ENCODE measurements around the gene CD247. TPM values are rescaled to one million over a fixed set of nuclear protein-coding genes. Genes with fewer than 3 reads are reported as not detected.

CD247 gene
- total and polyA plus RNA-seq, 9 of the 15 experiments (the other 6 are each of a cell fraction or from before 2014, with no cell fraction given): 0.08 to 0.42 (median 0.28) TPM; not detected in 5

DNA sequence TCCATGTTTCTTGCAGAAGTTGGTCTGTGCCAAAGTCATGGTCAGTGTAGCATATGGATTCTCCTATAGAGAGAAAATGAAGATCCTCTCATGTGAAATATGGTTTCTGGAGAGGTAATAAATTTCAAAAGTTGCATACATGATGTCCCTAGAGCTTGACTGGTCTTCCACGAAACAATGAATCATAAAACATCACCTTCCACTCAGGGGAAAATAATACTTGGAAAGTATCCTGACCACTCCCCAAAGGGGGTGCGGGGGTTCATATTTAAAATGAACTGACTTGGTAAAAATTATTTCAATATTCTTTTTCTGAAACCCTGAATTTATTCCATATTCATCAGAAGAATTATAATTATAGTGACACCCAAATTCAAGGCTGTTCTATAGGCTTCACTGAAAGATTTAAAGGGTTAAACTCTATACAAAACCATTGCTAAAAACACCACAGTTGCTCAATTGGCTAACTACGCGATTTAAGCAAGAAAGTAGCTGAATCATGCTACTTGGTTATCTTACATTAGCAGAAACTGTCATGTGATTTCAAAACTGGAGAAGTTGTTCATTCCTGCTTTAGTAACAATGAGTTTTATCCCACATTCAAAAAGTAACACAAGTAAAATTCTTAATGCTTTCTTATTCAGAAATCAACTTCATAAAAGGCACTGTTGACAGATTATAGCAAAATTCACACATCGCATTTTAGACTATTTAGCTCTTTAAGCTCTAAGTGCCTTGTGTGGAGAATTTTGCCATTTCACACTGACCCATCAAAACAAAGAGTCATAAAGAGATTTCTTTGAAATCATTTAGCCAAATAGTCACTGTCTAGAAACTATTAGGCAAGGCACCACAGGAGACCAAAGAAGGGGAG is 30.0 kb upstream of the CD247 start (continued):
- TF ChIP-seq, protein P1, sequence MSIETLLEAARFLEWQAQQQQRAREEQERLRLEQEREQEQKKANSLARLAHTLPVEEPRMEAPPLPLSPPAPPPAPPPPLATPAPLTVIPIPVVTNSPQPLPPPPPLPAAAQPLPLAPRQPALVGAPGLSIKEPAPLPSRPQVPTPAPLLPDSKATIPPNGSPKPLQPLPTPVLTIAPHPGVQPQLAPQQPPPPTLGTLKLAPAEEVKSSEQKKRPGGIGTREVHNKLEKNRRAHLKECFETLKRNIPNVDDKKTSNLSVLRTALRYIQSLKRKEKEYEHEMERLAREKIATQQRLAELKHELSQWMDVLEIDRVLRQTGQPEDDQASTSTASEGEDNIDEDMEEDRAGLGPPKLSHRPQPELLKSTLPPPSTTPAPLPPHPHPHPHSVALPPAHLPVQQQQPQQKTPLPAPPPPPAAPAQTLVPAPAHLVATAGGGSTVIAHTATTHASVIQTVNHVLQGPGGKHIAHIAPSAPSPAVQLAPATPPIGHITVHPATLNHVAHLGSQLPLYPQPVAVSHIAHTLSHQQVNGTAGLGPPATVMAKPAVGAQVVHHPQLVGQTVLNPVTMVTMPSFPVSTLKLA (conservative IDR thresholded peaks at IDR 0.05): peak in 1 of 2 experiments; percentile 71; a peak in 3 of 4 replicates
- TF ChIP-seq MED1 (CRISPR knock-in tag; IDR thresholded peaks at IDR 0.05; ENCODE audit: borderline replicate concordance) (no peak), HDGF (IDR thresholded peaks at IDR 0.05) (no peak), HMG20B (CRISPR knock-in tag; IDR thresholded peaks at IDR 0.05) (no peak), THRAP3 (IDR thresholded peaks at IDR 0.05; ENCODE audit: borderline replicate concordance) (no peak), RBBP5 (IDR thresholded peaks at IDR 0.05; ENCODE audit: borderline replicate concordance, insufficient read depth, low read length, poor library complexity, severe bottlenecking) (peak; percentile 61), TCF7L2 (IDR thresholded peaks at IDR 0.05; ENCODE audit: low read depth, low read length) (no peak), OTX1 (CRISPR knock-in tag; IDR thresholded peaks at IDR 0.05) (no peak), RFX7 (CRISPR knock-in tag; IDR thresholded peaks at IDR 0.05) (no peak)
- TF ChIP-seq, protein P2, sequence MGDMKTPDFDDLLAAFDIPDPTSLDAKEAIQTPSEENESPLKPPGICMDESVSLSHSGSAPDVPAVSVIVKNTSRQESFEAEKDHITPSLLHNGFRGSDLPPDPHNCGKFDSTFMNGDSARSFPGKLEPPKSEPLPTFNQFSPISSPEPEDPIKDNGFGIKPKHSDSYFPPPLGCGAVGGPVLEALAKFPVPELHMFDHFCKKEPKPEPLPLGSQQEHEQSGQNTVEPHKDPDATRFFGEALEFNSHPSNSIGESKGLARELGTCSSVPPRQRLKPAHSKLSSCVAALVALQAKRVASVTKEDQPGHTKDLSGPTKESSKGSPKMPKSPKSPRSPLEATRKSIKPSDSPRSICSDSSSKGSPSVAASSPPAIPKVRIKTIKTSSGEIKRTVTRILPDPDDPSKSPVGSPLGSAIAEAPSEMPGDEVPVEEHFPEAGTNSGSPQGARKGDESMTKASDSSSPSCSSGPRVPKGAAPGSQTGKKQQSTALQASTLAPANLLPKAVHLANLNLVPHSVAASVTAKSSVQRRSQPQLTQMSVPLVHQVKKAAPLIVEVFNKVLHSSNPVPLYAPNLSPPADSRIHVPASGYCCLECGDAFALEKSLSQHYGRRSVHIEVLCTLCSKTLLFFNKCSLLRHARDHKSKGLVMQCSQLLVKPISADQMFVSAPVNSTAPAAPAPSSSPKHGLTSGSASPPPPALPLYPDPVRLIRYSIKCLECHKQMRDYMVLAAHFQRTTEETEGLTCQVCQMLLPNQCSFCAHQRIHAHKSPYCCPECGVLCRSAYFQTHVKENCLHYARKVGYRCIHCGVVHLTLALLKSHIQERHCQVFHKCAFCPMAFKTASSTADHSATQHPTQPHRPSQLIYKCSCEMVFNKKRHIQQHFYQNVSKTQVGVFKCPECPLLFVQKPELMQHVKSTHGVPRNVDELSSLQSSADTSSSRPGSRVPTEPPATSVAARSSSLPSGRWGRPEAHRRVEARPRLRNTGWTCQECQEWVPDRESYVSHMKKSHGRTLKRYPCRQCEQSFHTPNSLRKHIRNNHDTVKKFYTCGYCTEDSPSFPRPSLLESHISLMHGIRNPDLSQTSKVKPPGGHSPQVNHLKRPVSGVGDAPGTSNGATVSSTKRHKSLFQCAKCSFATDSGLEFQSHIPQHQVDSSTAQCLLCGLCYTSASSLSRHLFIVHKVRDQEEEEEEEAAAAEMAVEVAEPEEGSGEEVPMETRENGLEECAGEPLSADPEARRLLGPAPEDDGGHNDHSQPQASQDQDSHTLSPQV (IDR thresholded peaks at IDR 0.05): peak; percentile 97
- TF ChIP-seq, protein P3, sequence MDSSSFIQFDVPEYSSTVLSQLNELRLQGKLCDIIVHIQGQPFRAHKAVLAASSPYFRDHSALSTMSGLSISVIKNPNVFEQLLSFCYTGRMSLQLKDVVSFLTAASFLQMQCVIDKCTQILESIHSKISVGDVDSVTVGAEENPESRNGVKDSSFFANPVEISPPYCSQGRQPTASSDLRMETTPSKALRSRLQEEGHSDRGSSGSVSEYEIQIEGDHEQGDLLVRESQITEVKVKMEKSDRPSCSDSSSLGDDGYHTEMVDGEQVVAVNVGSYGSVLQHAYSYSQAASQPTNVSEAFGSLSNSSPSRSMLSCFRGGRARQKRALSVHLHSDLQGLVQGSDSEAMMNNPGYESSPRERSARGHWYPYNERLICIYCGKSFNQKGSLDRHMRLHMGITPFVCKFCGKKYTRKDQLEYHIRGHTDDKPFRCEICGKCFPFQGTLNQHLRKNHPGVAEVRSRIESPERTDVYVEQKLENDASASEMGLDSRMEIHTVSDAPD (CRISPR knock-in tag; IDR thresholded peaks at IDR 0.05): no peak
- TF ChIP-seq, protein P4, sequence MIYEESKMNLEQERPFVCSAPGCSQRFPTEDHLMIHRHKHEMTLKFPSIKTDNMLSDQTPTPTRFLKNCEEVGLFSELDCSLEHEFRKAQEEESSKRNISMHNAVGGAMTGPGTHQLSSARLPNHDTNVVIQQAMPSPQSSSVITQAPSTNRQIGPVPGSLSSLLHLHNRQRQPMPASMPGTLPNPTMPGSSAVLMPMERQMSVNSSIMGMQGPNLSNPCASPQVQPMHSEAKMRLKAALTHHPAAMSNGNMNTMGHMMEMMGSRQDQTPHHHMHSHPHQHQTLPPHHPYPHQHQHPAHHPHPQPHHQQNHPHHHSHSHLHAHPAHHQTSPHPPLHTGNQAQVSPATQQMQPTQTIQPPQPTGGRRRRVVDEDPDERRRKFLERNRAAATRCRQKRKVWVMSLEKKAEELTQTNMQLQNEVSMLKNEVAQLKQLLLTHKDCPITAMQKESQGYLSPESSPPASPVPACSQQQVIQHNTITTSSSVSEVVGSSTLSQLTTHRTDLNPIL (CRISPR knock-in tag; IDR thresholded peaks at IDR 0.05): peak; percentile 13; the same call in 1 of the 2 replicates
- TF ChIP-seq, protein P5, sequence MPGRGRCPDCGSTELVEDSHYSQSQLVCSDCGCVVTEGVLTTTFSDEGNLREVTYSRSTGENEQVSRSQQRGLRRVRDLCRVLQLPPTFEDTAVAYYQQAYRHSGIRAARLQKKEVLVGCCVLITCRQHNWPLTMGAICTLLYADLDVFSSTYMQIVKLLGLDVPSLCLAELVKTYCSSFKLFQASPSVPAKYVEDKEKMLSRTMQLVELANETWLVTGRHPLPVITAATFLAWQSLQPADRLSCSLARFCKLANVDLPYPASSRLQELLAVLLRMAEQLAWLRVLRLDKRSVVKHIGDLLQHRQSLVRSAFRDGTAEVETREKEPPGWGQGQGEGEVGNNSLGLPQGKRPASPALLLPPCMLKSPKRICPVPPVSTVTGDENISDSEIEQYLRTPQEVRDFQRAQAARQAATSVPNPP (IDR thresholded peaks at IDR 0.05; ENCODE audit: borderline replicate concordance, insufficient read depth, insufficient read length): no peak
- TF ChIP-seq, protein P6, sequence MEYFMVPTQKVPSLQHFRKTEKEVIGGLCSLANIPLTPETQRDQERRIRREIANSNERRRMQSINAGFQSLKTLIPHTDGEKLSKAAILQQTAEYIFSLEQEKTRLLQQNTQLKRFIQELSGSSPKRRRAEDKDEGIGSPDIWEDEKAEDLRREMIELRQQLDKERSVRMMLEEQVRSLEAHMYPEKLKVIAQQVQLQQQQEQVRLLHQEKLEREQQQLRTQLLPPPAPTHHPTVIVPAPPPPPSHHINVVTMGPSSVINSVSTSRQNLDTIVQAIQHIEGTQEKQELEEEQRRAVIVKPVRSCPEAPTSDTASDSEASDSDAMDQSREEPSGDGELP (CRISPR knock-in tag; IDR thresholded peaks at IDR 0.05; ENCODE audit: borderline replicate concordance): no peak
